ENCODE measurements around the gene SORCS2.

DNA sequence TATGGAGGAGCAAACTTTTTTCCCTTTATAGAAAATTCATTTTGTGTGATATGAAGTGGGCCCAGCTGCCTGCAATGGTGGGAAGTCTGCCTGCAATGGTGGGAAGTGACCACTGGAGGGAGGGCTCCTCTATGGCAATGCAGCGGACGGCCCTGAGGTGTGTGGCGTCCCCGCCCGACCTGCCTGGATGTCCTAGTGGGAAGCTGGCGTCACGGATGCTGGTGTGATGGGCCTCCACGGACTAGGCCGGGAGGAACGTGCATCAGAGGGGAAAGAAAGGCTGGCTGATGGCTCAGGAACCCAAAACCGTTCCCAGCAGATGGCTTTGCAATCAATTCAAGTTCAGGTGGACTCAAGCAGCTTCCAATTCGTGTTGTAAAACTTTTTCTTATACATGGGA, 569.4 kb downstream of the SORCS2 start:
- TF ChIP-seq, protein P1, sequence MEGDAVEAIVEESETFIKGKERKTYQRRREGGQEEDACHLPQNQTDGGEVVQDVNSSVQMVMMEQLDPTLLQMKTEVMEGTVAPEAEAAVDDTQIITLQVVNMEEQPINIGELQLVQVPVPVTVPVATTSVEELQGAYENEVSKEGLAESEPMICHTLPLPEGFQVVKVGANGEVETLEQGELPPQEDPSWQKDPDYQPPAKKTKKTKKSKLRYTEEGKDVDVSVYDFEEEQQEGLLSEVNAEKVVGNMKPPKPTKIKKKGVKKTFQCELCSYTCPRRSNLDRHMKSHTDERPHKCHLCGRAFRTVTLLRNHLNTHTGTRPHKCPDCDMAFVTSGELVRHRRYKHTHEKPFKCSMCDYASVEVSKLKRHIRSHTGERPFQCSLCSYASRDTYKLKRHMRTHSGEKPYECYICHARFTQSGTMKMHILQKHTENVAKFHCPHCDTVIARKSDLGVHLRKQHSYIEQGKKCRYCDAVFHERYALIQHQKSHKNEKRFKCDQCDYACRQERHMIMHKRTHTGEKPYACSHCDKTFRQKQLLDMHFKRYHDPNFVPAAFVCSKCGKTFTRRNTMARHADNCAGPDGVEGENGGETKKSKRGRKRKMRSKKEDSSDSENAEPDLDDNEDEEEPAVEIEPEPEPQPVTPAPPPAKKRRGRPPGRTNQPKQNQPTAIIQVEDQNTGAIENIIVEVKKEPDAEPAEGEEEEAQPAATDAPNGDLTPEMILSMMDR (IDR thresholded peaks at IDR 0.05; ENCODE audit: low read depth, low read length, poor library complexity, severe bottlenecking): peak; percentile 83
- TF ChIP-seq EZH2phosphoT487 (IDR thresholded peaks at IDR 0.05; ENCODE audit: borderline replicate concordance, low read length): no peak

All from DOHH2 (cell line).